A204.1 (cell line): ENCODE results near the gene IGFLR1.
A peak's percentile ranks its signal among the peaks of the same experiment; 100 is the strongest.
"Not testable (repeated sequence)": the region's sequence is repeated elsewhere in the genome, so short reads cannot be mapped to it uniquely, and the experiment has no call there.

ENCODE experiments used
- FAIRE-seq: peaks from 2 replicates; lab custom pipeline; 2012; peaks lifted over from hg19 to GRCh38; lab: Jason Lieb, UNC

The IGFLR1 gene

DNA sequence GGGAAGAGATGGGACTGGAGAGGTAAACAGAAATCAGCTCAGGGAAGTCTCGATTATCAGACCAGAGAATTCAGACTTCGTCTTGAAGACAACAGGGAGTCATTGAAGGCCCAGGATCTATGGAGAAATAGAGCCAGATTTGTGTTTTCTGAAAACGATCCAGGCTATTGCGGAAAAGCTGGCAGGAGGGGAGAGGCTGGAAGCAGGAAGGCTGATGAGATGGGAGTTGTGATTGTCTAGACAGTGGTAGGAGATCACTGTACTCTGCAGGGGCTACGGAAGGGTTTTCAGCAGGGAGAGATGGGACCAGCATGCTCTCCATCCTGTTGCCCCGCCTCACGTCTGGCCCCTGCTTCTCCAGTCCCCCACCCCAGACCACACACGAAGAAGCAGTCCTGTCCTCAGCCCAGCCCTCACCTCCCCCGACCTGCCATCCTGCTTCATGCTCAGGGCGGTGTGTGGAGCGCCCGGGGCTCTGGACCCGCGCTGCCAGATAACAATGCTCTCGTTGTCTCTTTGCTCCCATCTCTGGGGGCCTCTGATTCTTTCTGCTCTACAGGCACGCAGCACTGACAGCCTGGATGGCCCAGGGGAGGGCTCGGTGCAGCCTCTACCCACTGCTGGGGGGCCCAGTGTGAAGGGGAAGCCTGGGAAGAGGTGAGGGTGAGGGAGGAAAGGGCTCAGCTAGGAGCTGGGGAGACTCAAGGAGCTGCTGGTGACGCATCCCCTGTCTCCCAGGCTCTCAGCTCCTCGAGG lies 35.0 kb upstream of the IGFLR1 start:
- no peak for FAIRE-seq

DNA sequence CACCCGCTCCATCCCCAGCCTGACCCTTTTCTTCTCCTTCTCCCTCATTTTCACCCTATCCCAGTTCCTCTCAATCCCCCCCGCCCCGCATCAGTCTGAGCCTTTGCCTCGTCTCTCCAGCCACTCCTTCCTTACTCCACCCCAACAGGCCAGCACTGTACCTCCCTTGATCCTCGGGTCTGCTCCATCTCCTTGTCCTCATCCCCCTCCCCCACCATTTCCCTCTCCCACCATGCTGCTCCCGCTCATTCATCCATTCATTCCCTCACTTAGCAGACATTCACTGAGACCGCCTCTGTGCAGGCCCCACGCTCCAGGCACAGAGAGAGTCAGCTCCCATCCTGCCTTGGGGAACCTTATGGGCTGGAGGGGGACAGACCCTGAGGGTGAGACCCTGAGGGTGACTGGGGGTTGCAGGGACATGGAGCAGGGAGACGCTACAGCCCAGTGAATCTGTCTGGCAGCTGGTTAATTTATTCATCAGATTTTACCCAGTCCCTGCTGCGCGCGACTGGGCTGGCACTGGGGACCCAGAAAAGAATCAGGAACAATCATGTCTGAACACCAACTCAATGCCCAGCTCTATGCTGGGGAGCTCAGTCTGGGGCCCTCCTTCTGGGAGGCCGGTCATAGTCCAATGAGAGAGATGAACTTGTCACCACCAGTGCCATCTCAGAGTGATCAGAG lies 34.0 kb upstream of the IGFLR1 start:
- FAIRE-seq: no peak

DNA sequence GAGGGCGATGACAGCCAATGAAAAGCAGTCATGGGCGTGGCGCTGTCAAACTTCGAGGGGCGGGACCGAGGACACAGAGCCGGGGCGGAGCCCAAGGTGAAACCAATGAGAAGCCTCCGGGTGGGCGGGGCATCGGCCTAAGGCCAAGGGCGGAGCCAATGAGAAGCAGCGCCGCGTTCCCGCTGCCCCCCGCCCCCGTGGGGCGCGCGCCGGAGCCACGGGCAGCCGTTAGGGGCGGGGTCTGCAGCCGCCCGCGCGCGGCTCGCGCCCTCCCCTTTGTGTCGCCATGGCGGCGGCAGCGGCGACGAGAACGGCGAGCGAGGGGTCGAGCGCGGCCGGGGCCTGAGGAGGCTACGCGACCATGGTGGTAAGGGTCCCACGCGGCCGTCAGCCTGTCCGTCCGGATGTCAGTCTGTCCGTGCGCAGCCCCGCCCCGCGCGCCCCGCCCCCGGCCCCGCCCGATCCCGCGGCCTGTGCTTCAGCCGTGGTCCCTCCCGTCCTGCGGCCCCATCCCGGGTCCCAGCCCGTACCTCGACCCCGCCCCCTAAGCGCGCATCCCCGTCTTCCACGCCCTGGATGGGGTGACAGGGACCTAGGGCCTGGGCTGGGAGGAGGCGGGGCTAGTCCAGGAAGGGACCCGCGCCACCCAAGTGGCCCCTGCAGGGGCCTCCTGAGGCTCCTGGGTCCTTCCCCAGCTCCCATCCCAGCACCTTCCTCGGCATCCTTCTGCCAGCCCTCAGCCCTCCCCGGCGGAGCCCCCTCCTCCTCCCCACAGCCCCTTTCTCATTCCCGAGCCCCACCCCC lies 33.2 kb upstream of the IGFLR1 start, which contains the start of gene ARHGAP33:
Gene ARHGAP33, plus strand, starts transcription at position 267 of the 804 bp plus-strand sequence. Its CDS starts 95 bp downstream, at position 362.
- peak; percentile 91 for FAIRE-seq

DNA sequence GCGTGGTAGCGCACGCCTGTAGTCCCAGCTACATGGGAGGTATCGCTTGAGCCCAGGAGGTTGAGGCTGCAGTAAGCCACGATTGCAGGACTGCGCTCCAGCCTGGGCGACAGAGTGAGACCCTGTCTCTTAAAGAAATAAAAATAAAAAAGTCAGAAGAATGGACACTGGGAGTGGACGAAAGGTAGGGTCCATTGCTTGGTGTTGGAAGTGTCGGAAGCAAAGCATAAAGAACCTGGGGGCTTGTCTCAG lies 32.7 kb upstream of the IGFLR1 start:
- no peak for FAIRE-seq

DNA sequence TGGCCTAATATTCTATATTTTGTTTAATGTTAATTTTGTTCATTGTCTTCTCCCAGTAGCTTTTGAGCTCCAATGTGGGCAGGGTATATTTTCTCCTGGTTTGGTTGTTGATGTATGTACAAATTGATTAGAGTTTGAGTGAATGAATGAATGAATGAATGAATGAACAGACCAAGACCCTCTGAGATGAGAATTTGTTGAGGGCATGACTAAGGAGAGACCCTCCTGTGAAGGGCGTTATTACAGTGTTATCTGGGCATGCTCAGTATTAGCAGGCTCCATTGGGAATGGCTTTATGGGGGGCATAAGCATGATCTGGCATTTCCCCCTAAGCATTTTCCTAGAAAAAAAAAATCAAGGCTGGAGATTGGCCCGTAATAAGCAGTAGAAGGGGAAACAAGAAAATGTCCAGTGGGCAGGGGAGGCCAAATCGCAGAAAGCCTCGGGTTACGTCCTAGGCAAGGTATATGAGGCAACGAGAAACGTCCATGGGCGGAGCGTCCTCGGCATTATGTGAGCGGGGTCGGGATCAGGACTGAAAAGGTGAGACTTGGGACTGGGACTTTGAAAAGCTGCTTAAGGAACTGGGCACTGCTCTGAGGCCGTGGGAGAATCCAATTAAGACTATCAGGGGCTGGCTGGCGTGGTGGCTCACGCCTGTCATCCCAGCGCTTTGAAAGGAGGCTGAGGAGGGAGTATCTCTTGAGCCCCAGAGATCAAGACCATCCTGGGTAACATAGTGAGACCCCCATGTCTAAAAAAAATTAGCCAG lies 32.2 kb upstream of the IGFLR1 start:
- no peak for FAIRE-seq

DNA sequence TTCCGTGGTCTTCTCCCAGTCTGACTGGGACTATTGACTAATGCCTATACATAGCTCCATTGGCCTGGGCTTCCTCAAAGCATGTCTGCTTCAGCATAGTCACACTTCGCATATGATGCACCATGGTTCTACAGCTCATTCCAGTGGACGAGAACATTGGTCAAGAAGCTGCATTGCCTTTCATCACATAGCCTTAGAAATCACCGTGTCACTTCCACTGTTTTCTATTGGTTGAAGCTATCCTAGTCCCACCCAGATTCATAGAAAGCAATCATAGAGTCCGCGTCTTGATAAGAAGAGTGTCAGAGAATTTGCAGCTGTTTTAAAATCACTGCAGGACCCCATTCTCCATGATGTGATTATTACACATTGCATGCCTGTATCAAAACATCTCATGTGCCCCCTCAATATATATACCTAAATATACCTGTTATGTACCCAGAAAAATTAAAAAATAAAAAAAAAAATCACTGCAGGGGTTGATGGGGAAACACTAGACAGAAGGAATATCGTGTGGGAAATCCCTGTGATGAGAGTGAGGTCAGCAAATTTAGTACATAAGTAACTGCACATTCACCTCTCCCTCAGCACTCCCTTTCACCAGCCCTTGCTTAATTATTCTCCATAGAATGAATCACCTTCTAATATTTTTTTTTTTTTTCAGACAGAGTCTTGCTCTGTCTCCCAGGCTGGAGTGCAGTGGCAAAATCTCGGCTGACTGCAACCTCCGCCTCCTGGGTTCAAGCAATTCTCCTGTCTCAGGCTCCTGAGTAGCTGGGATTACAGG lies 31.0 kb upstream of the IGFLR1 start:
- FAIRE-seq: no peak

DNA sequence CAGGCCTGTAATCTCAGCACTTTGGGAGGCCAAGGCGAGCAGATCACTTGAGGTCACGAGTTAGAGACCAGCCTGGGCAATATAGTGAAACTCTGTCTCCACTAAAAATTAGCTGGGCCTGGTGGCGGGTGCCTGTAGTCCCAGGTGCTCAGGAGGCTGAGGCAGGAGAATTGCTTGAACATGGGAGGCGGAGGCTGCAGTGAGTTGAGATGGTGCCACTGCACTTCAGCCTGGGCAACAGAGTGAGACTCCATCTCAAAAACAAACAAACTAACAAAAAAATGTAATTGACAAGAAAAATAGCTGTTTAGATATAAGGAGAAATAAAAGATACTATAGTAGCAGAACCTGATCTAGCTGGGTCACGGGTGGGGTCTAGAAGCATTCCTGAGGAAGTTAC lies 30.1 kb upstream of the IGFLR1 start:
- not testable (repeated sequence) for FAIRE-seq

DNA sequence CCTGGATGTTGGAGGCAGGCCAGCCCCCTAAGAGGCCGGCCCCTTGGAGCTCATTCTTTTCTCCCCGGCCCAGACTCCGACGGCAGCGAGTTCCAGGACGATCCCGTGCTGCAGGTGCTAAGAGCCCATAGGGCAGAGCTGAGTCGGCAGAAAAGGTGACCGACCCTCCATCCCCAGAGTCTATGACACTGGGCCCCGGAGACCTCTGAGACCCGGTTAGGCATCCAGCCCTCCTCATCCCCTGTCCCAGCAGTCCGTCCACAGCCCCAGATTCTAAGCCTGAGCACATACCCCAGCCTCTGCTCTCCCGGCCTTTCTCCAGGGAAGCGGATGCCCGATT lies 25.8 kb upstream of the IGFLR1 start:
- FAIRE-seq: no peak

DNA sequence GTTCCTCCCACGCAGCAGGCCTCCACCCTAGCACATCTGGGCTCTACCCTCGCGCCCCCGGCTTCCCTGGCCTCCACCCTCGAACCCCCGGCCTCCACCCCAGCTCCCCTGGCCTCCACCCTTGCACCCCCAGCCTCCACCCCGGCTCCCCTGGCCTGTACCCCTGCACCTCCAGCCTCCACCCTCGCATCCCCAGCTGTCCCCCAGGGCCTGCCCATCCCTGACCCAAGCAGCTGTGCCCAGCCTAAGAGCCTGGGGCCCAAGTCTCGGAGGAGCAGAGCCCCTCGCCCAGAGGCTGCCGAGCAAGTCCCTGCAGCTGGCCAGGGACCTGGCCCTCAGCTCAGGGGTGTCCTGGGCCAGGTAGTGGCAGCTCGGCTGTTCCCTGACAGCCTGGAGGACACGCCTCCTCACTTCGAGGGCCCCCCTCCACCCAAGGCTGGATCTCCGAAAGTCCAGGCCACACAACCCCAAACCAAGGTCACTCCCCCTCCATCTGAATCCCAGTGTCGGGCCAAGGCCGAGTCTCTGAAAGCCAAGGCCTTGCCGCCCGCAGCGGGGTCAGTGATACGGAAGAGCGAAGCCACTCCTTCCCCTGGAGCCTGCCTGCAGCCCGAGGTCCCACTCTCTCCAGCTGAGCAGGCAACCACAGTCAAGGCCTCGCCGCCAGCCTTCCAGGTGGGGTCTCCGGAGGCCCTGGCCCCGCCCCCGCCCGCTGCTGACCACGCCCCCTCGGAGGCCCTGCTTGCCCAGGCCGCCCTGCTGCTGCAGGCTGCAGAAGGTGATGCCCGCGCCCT lies 25.2 kb upstream of the IGFLR1 start:
- no peak for FAIRE-seq

DNA sequence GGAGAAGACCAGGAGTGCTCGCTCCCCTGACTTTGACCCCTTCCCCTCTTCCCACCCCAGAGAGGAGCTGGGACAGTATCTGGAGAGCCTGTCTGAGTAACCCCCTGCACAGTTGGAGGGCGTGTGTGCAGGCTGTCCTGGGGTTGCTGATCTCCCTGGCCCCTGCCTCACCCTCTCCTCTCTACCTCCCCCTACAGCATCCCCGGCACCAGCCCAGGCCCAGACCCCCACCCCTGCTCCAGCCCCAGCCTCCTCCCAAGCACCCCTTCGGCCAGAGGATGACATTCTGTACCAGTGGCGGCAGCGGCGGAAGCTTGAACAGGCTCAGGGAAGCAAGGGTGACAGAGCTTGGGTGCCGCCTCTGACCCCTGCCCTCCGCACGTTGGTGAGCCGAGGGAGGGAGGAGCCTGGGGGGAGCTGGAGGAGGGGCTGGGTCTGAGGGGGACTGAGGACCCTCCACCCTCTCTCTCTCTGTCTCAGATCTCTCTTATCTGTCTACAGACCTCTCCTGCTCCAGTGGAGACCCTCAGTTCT lies 24.4 kb upstream of the IGFLR1 start:
- FAIRE-seq: no peak

DNA sequence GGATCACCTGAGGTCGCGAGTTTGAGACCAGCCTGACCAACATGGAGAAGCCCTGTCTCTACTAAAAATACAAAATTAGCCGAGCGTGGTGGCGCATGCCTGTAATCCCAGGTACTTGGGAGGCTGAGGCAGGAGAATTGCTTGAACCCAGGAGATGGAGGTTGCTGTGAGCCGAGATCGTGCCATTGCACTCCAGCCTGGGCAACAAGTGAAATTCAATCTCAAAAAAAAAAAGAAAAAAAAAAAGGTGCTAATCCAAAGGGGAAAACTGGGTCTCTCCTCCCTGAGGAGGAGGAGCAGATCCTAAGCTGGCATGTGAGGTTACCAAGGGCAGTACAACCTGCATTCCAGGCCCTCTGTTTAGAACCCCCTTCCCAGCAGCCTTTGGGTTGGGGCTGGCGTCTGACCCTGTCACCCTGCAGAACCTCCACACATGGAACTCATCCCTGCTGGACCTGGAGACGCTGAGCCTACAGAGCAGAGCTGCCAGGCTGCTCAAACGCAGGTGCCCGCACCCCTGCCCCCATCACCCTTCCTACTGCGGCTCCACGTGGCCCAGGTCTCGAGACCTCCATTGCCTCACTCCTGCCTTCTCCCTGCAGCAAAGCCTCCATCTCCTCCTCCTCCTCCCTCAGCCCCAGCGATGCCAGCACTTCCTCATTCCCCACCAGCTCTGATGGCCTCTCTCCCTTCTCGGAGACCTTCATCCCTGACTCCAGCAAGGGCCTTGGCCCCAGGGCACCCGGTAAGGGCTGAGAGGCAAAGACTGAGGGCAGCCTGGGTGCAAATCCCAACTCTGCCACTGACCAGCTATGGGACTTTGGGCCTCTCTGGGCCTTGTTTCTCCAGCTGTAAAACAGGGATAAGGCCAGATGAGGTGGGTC lies 22.4 kb upstream of the IGFLR1 start:
- no peak for FAIRE-seq

DNA sequence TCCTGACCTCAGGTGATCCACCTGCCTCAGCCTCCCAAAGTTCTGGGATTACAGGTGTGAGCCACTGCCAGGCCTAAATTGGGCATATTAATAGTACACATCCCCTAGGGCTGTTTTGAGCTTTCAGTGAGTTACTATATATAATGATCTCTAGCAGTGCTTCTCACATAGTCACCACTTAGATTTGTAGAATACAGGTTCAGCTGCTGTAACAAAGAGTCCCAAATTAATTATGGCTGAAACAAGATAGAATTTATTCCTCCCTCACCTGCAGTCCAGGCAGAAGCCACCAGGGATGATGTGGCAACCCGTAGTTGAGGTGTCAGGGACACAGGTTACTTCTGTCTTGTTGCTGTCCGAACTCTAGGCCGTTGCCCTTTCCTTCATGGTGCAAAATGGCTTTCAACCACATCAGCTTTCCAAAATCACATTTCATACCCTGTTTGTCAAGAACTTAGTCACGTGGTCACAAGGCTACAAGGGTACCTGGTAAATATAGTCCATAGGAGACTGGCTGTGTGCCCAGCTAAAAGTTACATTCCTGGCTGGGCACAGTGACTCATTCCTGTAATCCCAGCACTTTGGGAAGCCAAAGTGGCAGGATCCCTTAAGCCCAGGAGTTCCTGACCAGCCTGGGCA lies 18.6 kb upstream of the IGFLR1 start:
- FAIRE-seq: no peak

DNA sequence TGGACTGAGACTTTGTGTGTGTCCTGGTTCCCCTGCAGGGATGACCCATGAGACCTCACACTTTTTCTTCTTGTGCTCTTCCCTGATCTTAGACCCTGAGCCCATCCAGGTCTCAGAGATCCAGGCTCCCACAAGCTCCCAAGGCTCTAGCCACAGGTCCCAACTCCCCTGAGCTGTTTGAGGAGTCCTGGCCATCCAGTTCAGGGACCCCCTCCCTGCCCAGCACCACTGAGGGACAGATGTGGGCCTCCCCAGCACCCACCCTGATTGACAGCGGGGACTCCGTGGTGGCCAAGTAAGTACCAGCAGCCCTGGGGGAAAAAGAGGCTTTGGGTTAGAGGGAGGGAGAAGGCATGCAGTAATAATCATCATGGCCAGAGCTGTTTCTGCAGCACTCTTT lies 17.4 kb upstream of the IGFLR1 start:
- FAIRE-seq: no peak

DNA sequence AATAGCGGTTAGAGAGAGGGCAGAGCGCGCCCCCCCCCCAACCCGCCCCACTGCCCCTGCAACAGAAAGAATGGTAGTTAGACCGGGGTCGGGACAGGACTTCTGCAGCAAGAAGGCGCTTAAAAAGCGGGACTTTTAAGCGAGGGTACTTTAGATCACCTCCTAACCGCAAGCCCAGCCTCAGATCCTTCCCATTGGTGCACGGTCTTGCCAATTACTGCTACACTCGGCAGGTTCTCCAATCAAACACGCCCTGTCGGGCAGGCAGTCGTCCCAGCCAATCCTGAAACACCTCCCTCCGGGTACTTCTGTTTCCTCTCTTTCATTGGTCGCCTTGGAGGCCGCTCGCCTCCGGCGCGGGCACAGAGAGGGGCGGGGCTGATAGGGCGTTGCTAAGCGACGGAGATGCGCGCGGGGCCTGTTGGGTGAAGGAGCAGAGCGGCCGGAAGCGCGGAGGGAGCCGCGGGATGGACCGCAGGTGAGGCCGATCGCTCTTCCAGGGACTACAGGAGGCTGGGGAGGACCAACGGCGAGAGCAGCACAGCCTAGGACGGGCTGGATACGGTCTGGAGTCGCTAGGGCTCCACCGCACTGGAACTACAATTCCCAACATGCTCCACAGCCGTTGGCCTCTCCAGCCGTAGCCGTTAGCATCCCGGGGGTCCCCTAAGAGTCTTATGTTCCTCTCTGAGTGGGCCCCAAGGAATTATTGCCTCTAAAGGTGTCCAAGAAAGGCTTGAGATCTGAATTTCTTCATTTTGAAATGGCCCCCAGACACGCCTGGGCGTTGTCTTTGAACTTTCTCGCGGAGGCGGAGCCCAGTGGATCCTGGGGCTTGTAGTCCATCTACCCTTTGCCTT lies 15.7 kb upstream of the IGFLR1 start, which contains the start of gene PROSER3:
Gene PROSER3, plus strand, starts transcription at position 428 of the 860 bp plus-strand sequence. Its CDS starts 40 bp downstream, at position 468.
- FAIRE-seq: peak; percentile 99

DNA sequence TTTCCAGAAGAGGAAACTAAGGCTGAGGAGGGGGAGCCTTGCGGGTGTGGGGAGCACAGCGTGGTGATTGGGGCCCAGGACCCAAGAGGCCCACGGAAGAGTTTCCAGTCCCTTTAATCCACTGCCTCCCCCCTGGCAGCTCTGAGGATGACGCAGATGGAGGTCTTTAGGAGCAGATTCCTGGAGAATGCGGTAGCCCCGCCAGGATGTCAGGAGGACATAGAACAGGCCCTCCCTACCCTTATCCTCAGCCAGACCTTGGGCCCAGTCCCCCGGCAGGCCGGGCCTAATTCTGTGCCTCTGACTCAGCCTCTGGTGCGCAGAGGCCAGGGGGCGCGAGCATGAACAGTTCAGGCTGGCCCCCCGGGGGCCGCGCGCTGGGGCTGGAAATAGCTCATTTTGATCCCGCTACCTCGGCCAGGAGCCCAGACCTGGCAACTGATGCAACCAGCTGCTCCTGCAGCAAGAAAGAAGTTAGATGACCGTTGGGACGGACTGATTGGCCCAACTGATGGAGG lies 15.0 kb upstream of the IGFLR1 start:
- no peak for FAIRE-seq

DNA sequence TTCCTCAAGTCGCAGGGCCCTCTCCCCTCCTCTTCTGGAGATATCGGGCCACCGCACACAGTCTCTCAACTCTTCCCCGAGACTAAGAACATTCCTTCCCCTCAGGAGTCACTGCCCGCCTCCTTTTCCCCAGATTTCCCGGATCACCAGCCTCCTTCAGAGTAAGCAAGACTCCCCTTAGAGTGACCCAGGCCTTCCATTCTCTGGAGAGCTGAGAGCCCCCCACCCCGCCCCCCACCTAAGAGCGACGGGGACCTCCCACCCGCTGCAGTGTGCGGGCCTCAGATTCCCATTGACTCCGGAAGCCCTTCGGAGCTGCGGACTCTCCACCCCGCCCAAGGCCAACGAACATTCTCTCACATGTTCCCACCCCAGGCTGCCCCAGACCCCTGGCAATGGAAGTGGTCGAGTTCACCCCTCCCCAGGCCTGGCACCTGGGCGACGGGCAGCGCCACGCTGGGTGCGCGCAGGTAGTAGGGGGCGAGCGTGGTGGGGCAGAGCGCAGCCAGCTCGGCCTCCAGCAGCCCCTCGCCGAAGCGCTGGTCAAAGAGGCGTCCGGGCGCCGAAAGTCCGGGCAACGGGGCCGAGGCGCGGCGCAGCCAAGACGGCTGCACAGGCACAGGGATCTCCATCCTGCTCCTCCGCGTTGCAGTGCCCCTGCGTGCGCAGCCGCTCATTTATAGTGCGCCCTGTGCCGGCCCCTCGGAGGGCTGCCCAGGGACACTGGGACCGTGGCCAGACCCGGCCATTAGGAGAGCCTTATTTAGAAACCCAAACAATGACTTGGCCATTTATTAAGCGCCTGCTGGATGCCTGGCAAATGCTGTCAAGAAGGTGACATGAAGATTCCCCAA lies 14.4 kb upstream of the IGFLR1 start, which contains the start of gene HSPB6:
Gene HSPB6, minus strand, starts transcription at position 653 of the 854 bp plus-strand sequence. Its CDS starts 21 bp downstream, at position 632.
- FAIRE-seq: no peak
